RKO (cell line): ENCODE data around the gene ZNF506.
"Not testable (repeated sequence)": the region's sequence is repeated elsewhere in the genome, so short reads cannot be mapped to it uniquely, and the experiment has no call there.

ENCODE experiments used
- DNase-seq: peaks from one replicate; pipeline ENCODE4 v3.0.0-alpha.2; 2016; ENCODE audit warnings: low spot score

The ZNF506 gene

DNA sequence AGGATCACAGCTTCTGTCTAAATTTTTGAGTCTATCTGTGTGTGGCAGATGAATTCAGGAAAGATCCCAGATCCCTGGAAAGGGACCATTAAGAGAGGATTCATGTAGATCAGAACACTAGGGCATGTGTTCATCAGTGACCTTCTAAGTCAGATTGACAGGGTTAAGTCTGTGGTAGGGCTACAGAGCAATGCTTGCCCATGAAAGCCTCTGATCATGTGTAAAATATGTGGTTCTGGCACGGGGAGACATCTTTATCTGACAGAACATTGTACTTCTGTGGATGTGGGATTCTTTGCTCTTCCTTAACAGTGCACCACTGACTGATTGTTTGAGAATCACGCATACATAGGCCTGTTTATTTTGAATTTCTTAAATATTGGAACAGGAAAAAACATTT lies 42.9 kb downstream of the ZNF506 start:
- DNase-seq: no peak

DNA sequence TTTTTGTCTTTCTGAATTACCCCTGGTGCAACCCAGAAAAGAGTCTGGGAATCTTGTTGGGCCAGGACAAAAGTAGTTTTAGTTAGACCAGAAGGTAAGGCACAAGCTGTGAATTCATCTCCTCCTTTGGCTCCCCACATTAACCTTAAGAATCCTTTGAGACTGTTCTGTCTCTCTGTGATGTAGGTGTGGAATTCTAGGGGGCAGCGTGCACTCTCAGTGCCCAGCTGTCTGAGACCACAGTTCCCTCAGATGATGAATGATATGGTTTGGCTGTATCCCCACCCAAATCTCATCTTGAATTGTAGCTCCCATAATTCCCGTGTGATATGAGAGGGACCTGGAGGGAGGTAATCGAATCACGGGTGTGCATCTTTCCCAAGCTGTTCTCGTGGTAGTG lies 43.9 kb downstream of the ZNF506 start:
- peak; percentile 25 for DNase-seq

DNA sequence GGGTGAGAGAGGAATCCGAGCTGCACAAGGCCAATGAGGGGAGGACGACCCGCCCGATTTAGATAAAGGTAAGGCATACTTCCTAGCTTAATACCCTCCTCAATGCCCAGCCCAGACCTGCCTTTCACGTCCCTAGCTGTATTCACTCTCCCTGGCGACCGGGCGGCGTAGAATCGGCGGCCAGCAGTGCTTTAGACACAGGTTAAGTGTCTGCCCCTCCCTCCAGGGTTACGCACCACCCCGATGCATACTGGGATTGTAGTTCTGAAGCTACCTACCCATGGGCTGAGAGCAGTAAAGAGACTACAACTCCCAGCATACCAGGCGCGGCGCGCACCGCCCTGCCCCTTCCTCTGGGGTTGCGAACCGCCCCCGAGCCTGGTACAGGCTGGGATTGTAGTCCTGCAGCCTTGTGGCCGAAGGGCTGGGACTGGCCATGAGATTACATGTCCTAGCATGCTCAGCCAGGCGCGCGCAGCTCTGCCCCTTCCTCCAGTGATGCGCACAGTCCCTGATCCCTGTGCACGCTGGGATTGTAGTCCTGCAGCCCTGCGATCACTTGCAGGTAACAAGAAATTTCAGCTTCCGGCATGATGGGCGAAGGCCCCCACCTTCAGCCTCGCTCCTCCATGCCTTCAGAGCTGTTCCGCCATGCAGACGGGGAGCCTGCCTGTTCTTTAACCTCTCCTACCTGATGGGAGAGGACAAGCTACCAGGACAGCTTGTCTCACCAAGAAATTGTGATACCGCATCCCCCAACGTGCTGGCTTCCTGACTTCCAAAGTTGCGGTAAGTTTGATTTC lies 45.1 kb downstream of the ZNF506 start:
- peak; percentile 98 for DNase-seq

DNA sequence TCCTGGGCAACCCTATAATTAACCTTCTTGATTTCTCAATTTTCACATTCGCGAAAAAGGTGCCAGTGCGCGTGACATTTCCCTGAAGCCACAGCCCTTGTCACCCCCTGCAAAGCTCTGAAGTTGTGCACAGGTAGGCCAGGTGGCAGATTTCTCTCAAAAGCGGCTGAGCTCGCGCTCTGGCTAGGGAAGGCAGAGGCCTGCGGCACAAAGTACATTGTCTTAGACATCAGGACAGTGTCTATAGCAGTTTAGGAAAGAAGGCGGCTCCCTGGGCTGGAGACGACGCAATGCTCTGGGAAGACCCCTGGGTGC lies 45.7 kb downstream of the ZNF506 start:
- DNase-seq: no peak

DNA sequence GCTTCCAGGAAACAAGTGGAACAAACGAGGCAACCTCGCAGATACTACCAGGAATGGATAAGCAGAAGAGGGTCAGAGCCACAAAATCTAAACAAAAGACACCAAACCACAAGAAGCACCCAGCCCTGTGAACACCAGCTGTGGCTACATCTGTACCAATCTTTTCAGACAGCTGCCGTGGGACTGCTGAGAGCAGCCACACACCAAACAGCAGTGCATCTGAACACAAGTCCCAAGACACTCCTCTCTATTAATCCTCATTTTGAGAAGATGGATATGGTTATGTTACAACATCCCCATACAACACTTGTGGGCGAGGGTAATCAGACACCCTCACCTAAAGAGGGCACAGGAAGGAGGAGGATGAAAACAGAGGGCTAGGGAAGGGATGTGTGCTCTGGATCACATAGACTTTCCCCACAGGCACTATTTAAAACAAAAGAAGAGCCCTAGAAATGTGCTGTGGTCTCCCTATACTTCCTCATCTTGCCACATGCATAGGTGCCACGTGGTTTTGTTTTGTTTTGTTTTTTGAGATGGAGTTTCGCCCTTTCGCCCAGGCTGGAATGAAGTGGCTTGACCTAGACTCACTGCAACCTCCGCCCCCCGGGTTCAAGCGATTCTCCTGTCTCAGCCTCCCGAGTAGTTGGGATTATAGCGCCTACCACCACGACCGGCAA lies 47.1 kb downstream of the ZNF506 start:
- DNase-seq: no peak

DNA sequence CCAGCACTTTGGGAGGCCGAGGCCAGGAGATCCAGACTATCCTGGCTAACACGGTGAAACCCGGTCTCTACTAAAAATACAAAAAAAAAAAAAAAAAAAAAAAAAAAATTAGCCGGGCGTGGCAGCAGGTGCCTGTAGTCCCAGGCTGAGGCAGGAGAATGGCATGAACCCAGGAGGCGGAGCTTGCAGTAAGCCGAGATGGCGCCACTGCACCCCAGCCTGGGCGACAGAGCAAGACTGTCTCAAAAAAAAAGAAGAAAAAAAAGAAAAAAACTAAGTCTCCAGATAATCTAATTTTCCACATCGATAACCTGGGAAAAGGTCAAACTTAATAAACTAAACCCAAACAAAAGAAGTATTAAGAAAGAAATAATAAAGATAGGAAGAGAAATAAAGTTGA lies 49.6 kb downstream of the ZNF506 start:
- not testable (repeated sequence) for DNase-seq

DNA sequence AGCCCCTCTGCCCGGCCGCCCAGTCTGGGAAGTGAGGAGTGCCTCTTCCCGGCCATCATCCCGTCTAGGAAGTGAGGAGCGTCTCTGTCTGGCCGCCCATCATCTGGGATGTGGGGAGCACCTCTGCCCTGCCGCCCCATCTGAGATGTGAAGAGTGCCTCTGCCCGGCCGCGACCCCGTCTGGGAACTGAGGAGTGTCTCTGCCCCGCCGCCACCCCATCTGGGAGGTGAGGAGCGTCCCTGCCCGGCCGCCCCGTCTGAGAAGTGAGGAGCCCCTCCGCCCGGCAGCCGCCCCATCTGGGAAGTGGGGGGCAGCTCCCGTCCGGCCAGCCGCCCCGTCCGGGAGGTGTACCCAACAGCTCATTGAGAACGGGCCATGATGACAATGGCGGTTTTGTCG lies 51.6 kb downstream of the ZNF506 start:
- not testable (repeated sequence) for DNase-seq

DNA sequence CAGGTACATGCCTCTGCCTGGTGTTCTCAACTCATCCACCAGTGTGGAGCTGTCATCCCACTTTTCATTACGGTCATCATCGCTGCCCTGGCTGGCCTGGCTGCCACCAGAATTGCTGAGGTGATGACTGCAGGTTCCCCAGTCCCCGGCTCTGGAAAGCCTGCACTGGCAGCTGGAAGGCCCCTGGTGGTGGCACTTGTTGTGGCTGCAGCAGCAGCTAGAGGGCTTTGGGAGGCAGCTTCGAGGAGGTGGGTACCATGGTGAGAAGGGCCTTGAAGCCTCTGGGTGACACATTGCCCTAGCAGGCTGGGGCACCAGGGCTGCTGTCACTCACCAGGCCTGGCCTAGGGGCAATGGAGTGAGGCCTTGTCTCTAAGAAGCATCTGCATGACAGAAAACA lies 63.4 kb downstream of the ZNF506 start:
- no peak for DNase-seq

DNA sequence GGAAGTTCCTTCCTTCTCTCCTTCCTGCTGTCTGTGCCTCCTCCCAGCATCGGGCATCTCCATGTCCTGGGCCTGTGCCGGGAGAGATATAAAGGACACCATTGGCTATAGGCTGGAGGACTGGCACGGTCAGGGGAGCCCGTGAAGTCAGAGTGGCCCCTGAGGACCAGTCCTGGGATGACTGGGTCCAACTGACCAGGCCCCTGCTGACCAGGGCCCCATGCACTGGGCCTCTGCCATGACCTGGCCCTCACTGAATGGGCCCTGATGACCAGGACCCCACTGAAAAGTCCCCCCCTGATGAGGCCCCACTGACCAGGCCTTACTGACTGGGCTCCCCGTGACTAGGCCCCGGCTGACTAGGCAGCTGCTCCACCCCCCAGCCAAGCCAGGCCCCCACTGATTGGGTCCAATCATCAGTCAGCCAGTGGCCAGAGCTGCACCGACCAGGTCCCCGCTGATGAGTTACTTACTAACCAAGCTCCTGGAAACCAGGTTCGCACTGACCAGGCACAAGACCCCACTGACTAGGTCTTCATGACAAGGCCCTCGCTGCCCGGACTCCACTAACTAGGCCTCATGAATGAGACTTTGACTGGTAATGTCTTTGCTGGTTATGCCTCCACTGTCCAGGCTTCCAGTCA lies 68.7 kb downstream of the ZNF506 start:
- DNase-seq: no peak

DNA sequence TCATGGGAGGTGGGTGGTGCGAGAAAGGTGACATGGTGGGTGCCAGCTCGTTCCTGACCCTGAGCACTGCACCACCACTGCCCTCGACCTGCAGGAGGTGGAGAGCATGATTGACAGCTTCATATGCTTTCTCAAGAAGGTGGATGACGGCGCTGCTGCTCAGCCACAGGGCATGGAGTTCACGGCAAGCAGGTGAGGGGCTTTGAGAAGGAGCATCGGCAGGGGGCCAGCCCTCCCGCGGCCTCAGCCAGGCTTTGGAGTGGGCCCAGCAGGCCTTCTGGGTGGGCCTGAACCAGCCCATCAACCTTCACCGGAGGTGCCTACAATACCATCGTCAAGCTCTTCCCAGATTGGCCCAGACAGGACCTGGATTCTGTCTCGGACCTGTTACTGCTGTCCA lies 69.7 kb downstream of the ZNF506 start:
- no peak for DNase-seq

DNA sequence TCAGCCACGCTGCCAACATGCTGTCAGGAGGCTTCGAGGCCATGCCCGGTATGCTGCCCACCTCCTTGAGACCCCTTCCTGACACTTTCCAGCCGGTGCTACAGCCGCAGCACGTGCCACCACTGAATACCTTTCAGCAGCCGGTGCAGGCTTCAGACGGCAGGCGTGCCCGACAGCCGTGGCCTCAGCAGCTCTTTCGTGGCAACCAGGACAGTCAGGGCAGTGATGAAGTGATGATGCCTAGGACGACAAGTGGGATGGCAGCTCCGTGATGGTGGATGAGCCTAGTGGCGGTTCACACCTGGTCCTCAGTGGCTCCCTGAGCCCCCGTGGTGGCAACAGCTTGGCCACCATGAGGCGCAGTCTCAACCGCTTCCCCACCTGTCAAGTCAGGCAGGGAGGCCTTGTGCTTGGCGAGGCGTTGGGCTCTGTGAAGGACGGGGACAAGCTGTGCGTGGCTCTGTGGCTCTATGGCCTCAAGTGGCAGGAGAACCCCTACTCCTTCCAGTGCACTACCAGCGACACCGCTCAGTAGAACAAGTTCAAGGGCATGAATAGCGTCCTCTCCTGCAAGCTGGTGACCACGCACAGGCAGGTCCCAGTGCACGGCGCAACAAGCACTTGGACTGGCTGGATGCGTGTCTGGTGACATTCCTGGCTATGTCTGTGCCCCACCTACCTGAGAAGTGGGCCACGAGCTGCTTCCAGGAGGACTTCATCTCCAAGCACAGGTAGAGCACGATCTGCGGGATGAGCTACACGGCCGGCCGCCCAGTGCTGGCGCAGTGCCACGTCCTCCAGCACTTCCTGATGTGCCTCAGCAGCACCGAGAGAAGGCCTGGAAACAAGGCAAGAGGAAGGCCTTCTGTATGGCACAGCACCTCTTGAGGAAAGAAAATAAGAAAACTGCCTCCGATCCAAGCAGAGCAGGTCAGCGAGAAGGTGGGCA lies 70.4 kb downstream of the ZNF506 start:
- DNase-seq: no peak

DNA sequence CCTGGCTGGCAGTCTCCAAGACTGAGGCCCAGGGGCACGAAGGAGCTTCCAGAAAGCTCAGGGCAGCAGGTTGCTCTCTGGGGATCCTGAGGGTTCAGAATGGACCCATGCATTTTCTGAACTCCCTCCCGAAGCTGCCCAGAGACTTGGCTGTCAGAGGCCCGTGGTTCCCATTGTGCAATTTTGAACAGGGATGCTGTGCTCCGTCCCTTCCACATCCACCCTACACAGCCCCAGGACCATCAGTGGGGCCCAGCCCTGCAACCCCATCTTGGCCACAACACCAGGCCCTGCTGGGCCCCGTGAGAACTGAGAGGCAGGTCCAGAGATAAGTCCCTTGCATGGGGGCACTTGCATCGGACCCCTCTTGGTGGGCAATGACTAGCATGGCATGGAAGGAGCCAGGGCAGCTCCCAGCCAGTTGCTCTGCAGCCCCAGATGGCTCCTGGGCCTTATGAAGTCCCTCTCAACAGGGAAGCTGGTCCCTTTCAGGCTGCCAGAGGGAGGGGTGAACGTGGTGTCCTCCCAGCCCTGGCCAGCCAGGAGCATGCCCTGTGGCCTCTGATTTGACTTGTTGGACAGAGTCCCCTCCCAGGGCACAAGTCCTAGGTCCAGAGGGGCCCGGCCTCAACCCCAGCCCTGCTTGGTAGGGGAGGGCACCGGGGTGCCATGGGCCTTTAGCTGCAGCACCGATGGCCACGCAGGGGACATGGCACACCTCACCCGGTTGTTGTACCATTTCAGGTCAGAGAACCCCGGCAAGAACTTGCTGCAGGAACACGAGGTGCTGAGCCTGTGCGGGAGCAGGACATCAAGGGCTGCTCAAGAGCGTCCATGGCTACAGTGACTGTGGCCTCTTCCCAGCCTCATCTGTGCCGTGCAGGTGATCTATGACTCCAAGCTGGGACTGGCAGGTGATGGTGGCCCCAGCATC lies 71.4 kb downstream of the ZNF506 start:
- DNase-seq: no peak

DNA sequence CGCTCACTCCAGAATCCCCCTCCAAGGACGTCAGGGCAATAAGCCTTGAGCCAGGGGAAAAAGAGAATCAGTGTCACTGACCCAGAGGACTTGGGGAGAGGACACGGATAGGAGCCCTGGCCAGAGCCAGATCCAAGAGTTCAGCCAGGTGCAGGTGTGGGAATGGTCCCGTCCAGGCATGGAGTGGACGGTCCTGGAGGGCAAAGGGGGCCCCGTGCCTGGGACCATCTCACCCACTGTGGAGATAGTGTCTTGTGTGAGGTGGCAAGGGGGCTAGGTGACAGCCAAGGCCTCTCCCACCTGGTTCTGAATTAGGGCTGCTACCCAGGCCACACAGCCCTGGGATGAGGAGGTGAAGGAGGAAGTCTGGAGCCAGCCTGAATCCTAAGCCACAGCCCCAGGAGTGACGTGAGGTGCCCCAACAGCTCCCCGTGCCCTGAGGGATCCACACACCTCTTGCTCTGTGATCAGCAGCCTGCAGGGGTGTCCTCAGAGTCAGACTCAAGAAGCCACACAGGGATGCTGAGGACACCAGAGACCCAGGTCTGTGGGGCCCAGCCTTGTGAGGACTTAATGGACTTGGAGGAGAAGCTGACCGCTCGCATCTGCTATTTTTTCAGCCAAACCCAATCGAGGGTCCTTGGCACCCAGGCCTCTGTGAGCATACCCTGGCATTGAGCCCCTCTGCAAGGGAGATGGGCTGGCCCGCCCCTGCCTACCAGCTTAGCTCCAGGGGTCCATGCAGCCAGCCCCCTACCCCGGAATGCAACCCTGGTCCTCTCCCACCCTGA lies 72.2 kb downstream of the ZNF506 start:
- no peak for DNase-seq

DNA sequence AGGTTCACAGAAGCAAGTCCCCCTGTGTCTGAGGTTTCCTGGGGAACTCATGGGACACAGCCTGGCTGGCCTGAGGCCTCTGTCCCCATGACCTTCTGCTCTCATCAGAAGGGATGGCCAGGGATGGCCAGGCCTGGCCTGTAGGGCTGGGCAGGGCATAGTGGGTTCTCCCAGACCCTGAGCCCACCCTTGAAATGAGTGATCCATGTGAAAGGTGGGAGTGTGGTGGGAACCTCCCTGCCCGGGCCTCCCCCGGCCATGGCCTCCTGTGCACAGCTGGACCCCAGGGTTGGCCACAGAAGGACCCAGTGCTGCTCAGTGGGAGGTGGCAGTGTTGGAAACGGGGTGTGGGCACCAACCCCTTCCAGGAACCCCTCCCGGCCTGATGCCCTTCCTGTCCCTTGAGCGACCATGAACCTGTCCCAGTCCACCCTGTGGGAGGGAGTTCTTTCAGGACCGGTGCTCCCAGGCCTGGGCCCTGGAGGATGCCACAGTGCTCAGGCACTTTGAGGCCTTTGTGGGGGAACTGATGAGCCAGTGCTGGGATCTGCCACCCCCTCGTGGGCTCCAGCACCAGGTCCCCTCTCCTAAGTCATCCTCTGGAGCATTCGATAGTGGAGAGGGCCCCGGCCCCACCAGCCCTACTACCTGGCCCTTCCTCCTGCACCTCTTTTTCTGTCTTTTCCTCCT lies 73.2 kb downstream of the ZNF506 start:
- no peak for DNase-seq

DNA sequence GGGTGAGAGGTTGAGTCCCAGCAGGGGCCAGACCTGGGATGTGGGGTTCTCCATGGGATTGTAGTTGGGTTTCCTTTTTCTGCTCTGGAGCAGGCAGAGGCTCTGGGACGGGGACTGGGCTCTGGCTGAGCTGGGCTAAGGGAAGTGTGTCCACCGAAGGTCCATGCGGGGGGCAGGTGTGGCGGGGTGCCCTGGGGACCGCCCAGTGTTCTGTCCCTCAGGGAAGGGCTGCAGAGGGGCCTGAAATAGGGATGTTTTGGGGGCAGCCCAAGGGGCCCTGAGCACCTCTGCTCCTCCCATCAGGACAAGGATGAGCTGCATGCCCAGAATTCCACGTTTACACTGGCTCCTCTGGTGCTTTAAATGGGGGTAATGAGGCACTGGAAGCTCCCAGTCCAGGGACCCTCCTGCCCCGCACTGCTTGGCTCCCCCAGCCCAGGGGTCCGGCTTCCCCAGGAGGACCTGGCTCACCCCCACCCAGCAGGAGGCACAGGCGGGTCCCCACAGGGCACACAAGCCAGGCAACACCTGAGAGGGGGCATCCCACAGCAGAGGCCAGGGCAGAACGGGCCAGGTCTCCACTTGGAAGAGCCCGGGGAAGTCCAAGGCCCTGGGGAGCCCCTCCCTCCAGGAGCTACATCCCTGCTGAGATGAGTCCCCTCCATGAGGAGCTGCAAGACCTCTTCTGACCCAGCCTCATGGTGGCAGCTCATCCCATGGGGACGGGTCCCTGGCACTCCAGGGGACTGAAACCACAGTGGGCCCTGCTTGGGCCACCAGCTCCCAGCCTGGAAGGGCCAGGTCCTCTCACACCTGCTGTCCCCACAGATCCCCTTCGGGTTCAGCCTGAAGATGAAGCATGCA lies 74.0 kb downstream of the ZNF506 start:
- DNase-seq: no peak

DNA sequence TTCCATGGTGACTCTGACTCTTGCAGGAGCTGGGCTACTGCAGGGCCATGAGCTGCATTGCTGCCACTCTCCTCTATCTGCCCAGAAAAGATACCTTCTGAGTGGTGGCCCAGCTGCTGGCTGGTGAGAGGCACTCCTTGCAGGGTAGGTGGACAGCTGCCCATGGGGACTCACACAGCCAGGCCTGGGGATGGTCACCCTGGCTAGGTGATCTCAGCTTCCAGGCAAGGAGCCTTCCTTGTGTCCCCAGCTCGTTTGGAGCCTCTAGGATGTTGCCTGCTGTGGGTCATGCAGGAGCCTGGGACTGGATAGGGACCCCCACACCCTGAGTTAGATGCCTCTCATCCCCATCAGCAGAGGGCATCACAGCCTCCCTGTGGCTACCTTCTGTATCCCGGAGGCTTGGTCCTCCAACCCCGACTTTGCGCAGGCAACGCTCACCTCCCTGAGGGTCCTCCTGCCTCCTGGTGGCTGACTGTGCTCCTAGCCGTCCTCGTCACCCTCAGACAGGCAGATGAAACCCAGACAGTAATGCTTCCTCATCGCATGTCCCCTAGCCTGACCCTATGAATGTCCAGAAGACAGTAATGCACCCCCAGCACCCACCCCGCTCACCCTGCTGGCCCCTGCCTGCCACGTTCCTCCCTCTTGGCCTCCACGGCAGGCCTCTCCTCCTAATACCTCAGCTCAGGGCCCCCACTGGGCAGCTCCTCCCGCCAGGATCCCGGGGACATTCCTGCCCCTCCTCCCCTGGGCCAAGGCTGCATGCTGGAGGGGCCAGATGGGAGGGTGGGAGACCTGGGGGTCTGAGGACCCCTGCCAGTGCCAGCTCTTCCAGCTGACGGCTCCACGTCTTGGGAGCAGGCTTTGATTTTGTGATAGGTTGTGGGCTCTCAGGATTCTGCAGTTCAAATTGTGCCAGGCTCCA lies 75.0 kb downstream of the ZNF506 start:
- DNase-seq: no peak

DNA sequence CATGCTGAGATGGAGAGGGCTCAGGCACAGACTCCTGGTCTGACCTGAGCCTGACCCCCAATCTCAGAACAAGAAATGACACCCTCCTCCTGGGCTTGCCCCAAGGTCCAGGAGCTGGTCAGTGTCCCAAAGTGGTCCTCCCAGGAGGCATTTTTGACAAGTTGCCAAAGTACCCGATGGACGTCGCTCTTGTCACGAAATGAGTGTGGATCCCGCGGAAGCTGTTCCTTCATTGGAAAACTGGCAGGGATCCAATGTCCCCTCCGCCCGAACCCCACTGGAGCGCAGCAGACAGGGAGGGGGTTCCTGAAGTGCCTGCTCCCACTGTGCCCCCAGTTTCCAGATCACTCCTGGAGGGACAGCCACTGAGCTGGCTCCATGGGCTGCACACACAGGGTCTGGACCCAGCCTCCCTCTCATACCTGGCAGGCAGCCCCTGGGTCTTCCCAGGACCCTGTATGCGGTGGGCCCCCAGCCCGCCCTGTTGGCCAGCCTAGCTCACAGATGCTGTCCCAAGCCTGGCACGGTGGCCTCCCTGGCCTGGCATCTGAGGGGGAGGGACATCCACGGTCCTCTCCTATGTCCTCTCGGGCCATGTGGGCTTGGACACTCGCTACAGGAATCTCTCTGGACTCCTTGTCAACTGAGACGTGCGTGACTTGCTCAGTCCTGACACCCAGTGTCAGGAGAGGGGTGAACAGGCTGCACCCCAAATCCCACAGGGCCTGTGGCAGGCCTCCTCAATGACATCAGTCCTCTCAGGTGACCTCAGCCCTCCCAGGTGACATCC lies 75.9 kb downstream of the ZNF506 start:
- peak; percentile 27 for DNase-seq
